Measurements from ENCODE around the gene SIRPA. TPM values are rescaled to one million over a fixed set of nuclear protein-coding genes. Genes with fewer than 3 reads are reported as not detected.
A peak's percentile ranks its signal among the peaks of the same experiment; 100 is the strongest.

Gene SIRPA
- total RNA-seq, 1 experiment from 2014 or later = 7.2 TPM

DNA sequence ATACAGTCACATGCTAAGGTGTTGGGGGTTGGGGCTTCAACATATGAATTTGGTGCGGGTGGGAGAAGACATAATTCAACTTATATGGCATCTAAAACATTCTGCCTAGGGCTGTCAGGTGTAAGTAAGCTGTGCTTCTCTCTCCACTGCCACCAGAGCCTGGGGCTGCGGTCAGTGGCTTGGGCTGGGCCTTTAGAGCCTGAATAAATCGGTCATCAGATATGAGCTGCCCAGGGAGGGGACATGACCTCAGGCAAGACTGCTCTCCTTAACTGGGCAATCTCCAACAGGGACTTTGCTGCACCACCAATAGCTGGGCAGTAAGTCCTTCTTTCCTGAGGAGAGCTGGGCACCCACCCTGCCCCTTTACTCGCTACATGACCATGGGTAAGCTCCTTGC is 24.9 kb upstream of the SIRPA start:
- DNase-seq (ENCODE audit: low read depth) = no peak

DNA sequence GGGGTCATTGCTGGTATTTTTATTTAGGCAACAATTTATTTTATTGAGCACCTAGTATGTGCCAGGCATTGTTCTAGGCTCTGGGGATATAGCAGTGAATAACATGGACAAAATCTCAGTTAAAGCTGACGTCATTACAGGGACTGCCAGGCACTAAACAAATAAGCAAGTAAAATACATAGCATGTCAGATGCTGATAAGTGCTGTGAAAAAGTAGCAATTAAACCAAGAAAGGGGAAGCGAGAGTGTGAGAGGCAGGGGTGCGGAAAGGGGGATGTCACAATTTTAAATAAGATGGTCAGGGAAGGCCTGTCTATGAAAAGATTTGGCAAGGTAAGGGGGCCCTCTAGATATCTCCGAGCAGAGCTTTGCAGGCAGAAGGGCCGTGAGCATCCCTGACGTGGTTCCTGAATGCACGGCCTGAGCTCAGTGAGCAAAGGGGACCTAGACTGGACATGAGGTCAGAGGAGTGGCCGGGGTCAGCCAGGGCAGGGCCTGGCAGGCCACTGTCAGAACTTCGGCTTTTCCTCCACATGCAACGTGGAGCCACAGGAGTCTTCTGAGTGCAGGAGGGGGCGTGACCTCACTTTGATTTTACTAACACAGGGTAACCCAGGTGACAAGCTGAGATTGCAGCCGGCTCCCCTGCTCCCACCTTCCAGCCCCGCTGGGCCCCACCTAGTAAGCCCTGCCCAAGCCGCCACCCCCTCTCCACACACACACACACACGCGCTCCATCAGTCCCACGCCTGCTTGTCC is 24.2 kb upstream of the SIRPA start:
- DNase-seq (ENCODE audit: low read depth) = no peak

DNA sequence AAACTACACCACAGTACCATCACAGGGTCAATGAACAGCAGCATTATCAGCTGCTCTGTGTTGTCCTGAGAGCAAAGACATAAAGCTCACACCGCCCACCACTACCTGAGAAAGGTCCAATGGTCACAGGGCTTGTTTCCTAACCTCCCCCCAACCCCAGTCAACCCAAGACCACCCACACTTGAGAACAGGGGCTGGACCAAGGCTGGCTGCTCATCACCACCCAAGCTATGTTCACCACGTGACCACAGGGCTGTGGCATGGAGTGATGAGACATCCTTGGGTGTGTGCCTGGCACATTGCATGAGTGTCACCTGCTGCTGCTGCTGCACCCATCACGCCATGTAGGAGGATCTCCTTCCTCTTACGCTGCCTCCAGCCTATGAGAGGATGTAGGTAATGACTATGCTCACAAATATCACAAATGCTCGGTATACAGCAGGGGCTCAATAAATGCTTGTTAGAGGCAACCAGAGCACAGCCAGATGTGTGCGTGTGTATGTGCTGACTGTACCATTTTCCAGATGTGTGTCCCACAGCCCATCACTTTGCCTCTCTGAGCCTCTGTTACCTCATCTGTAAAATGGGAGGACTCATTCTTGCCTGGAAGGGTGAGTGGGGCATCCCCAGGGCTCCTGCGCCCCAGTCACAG is 23.3 kb upstream of the SIRPA start:
- DNase-seq (ENCODE audit: low read depth) = peak; percentile 21

GRCh38 chr20:1872459-1873097 is 22.6 kb upstream of the SIRPA start:
- no peak for DNase-seq (ENCODE audit: low read depth)

GRCh38 chr20:1874450-1875182 is 20.6 kb upstream of the SIRPA start:
- DNase-seq (ENCODE audit: low read depth) = no peak

GRCh38 chr20:1875183-1875554 is 20.0 kb upstream of the SIRPA start:
- DNase-seq (ENCODE audit: low read depth) = no peak

- no peak for DNase-seq (ENCODE audit: low read depth)
Measured at GRCh38 chr20:1875762-1876161, 19.4 kb upstream of the SIRPA start.

- peak; percentile 25 for DNase-seq (ENCODE audit: low read depth)
Measured at GRCh38 chr20:1876217-1876921, 18.8 kb upstream of the SIRPA start.

- peak; percentile 43 for DNase-seq (ENCODE audit: low read depth)
Measured at GRCh38 chr20:1876975-1877608, 18.1 kb upstream of the SIRPA start.

- no peak for DNase-seq (ENCODE audit: low read depth)
Measured at GRCh38 chr20:1877609-1878200, 17.5 kb upstream of the SIRPA start.

DNA sequence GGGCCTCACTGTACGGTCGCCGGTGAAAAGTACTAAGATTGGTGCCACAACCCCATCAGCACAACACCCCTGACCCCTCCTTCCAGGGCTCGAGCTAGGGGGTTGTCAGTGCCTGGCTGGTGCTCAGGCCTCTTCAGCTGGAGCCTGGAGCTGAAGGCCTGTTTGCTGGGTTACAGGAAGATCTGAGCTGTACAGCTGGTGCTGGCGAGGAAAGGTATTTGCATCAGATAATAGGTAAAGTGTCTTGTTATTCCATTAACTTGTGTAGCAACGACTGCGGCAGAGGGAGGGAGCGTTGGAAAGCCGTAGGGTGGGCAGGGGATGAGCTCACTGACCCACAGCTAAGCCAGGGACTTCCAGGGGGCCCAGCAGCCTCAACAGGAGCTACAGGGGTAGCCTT is 15.8 kb upstream of the SIRPA start:
- DNase-seq (ENCODE audit: low read depth) = no peak

GRCh38 chr20:1879934-1880333 is 15.3 kb upstream of the SIRPA start:
- DNase-seq (ENCODE audit: low read depth) = no peak

DNA sequence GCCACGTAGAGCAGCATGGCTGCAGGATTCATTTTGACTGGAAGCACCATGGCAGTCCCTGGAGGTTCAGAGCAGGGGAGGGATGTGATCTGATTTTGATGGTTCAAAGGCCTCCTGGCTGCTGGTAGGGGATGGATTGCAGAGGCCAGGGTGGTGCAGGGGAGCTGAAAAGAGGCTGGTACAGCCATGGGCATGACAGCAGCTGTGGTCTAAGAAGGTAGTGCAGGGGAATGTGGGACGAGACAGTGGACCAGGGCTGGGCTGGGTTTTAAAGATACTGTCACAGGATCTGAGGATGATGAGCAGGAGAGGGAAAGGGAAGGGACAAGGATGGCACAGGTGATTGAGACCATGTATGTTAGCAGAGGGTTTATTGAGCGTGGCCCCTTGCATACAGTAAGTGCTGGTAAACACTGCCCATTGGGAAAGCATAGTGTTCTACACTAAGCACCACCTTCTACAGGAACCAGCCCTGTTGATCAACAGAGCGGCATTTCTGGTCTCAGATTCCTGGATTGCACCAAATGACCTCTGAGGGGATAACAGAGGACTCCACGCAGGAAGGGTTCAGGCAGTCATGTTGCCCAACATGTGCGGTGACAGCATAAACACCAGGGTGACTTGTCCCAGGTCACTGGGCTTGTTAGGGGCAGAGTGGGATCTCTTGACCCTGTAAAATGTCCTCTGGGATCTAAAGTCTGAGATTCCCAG is 14.5 kb upstream of the SIRPA start:
- no peak for DNase-seq (ENCODE audit: low read depth)

GRCh38 chr20:1881240-1881835 is 13.9 kb upstream of the SIRPA start:
- DNase-seq (ENCODE audit: low read depth) = peak; percentile 35

DNA sequence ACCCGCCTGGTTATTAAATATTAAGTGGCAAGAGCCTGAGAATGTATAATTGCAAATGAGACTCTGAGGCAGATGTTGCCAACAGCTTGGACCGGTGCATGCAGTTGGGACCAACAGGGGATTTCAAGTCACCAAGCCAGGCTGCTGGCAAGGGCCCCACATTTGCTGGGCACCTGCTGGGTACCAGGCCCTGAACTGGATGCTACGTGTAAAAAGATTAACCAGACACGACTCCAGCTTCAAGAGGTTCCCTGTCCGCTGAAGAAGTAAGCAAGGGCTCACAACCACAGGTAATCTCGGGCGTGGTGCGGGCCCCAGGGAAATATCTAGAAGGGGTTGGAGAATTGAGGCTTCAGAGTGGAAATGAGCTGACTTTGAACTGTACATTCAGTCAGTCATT is 13.2 kb upstream of the SIRPA start:
- no peak for DNase-seq (ENCODE audit: low read depth)

- DNase-seq (ENCODE audit: low read depth) = no peak
Measured at GRCh38 chr20:1883986-1884385, 11.2 kb upstream of the SIRPA start.

GRCh38 chr20:1885254-1885653 is 10.0 kb upstream of the SIRPA start:
- no peak for DNase-seq (ENCODE audit: low read depth)

DNA sequence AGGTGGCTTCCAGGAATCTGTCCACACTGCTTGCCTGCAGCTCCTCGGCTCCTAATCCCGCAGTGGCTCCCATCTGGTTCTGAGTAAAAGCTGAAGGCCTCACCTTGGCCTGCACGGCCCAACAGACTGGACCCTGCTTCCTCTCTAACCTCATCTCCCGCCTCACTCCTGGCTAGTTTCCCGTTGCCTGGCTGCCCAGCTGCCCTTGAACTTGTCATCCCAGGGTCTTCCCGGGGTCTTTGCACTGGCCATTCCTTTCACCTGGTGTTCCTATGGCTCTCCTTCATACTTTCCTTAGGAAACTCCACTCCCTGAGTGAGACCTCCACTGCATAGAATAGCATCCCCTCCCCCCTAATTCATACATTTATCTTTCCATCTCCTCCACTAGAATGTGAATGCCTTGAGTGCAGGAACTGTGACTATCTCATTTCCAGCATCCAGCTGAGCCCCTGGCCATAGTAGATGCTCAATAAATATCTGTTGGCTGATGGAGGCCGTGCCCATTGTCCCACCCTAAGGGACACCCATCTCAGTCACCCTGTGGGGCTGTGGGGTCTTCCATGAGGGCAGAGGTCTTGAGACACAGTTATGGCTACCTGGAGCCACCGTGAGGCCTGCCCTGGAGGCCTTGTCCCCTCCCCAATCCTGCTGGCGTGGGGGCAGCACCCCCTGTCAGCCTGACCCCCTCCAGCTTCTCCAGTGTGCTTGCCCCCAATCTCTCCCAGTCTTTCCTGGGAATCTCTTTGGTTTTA is 9.1 kb upstream of the SIRPA start:
- no peak for DNase-seq (ENCODE audit: low read depth)

GRCh38 chr20:1887321-1887720 is 7.9 kb upstream of the SIRPA start:
- no peak for DNase-seq (ENCODE audit: low read depth)
